ENCODE data around the gene AK9.

DNA sequence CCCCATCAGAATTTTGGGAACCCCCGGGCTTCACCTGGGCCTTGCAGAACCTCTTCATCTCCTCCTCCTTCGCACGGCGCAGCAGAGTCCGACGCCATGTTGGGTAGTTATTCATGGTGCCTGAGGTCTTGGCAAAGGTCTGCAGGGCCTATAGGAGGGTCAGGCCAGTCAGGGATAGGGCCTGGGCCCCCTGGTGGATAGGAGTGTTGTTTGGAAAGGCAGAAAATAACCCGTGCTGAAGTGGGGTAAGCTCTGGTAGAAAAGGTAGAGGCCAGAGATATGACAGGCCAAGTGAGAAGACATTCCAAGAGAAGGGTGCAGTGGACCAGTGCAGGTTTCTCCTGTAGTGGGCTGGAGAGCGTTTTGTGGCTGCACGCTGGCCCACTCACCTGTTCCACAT, 245.6 kb downstream of the AK9 start:
- TF ChIP-seq, protein P1, sequence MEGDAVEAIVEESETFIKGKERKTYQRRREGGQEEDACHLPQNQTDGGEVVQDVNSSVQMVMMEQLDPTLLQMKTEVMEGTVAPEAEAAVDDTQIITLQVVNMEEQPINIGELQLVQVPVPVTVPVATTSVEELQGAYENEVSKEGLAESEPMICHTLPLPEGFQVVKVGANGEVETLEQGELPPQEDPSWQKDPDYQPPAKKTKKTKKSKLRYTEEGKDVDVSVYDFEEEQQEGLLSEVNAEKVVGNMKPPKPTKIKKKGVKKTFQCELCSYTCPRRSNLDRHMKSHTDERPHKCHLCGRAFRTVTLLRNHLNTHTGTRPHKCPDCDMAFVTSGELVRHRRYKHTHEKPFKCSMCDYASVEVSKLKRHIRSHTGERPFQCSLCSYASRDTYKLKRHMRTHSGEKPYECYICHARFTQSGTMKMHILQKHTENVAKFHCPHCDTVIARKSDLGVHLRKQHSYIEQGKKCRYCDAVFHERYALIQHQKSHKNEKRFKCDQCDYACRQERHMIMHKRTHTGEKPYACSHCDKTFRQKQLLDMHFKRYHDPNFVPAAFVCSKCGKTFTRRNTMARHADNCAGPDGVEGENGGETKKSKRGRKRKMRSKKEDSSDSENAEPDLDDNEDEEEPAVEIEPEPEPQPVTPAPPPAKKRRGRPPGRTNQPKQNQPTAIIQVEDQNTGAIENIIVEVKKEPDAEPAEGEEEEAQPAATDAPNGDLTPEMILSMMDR (conservative IDR thresholded peaks at IDR 0.05; ENCODE audit: low read depth, low read length): no peak
- no peak for TF ChIP-seq MXI1 (IDR thresholded peaks at IDR 0.05; ENCODE audit: borderline replicate concordance, low read depth, low read length)
- TF ChIP-seq POLR2A (IDR thresholded peaks at IDR 0.05; ENCODE audit: low read depth, low read length): no peak
